OCI-LY1 (cell line): Measurements from ENCODE around the gene PI4KA.

Experiments
- EZH2 ChIP-seq: fragments of 200-600 bp; sonication (generic), shearing (Covaris generic); IDR thresholded peaks from 2 replicates; pipeline ENCODE4 v1.8.0; 2017; ENCODE audit warnings: borderline replicate concordance, mixed run types, mild to moderate bottlenecking, antibody characterized with exemption, low read length, moderate library complexity, mixed read lengths
- TF ChIP-seq, protein P1 (sequence below): fragments of 200-600 bp; sonication (generic), shearing (Covaris generic); IDR thresholded peaks from 2 replicates; pipeline ENCODE4 v1.5.1; 2017; ENCODE audit warnings: mild to moderate bottlenecking, antibody characterized with exemption, low read length, moderate library complexity, mixed read lengths

DNA sequence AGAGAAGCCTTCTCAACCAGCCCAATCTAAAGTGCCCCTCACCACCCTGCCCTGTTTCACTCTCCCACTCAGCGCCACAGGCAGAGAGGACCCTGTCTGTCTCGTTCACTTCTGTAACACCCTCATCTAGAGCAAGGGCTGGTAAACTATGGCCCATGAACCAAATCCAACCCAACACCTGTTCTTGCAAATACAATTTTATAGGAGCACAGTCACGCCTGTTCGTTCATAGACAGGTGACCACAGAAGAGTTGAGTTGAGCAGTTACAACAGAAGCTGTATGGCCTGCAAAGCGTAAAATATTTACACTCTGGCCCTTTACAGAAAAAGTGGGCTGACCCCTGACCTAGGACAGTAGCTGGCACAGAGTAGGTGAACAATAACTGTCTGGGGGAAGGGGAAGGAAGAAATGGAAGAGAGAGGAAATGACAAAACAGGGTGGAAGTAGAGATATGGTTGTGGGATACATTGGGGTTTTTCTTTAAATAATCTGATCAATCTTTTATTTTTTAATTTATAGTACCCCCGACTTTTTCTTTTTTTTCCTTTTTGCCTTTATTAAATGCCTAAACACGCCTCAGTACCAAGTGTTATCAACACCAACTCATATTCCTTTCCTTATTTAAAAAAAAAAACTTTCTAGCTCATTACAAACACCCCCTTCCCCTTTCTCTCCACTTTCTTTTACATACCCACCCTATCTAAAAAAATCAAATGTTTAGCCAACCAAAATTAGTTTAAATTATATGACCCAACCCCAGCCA, 63.8 kb downstream of the PI4KA start:
- TF ChIP-seq, protein P1, sequence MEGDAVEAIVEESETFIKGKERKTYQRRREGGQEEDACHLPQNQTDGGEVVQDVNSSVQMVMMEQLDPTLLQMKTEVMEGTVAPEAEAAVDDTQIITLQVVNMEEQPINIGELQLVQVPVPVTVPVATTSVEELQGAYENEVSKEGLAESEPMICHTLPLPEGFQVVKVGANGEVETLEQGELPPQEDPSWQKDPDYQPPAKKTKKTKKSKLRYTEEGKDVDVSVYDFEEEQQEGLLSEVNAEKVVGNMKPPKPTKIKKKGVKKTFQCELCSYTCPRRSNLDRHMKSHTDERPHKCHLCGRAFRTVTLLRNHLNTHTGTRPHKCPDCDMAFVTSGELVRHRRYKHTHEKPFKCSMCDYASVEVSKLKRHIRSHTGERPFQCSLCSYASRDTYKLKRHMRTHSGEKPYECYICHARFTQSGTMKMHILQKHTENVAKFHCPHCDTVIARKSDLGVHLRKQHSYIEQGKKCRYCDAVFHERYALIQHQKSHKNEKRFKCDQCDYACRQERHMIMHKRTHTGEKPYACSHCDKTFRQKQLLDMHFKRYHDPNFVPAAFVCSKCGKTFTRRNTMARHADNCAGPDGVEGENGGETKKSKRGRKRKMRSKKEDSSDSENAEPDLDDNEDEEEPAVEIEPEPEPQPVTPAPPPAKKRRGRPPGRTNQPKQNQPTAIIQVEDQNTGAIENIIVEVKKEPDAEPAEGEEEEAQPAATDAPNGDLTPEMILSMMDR, result no peak
- TF ChIP-seq EZH2, result no peak
